Mammary epithelial cell (primary cell): Measurements from ENCODE around the gene IQGAP3.

Experiments
- CTCF ChIP-seq, 2 donors: IDR thresholded peaks in 1 of 2; conservative IDR thresholded peaks in 1 of 2; 2 replicates each; pipeline ENCODE4 v1.5.1; 2011 to 2012; ENCODE audit warnings: inconsistent platforms in 2 of 2, low read length in 2 of 2, mild to moderate bottlenecking in 2 of 2, control low read depth in 1 of 2, low read depth in 1 of 2; ENCODE audit not compliant: insufficient read depth in 1 of 2; ENCODE audit errors: extremely low read depth in 1 of 2
- EZH2 ChIP-seq: IDR thresholded peaks from 2 replicates; pipeline ENCODE4 v1.6.1; 2012; ENCODE audit warnings: low read length, inconsistent platforms, borderline replicate concordance

GRCh38 chr1:156538711-156539440, 33.5 kb downstream of the IQGAP3 start:
- TF ChIP-seq CTCF (conservative IDR thresholded peaks at IDR 0.05 in 1 of 2, IDR thresholded peaks at IDR 0.05 in 1 of 2; ENCODE audit: extremely low read depth in 1 of 2, insufficient read depth in 1 of 2, low read depth in 1 of 2, low read length in 2 of 2) (no peak), EZH2 (no peak)
